HG03378 (cell line): ENCODE data around the gene CD96.
"Not testable (repeated sequence)": the region's sequence is repeated elsewhere in the genome, so short reads cannot be mapped to it uniquely, and the experiment has no call there.

Experiments used
- ATAC-seq: cut with Tn5 transposase; IDR thresholded peaks from one replicate; pipeline ENCODE4 v1.9.1; 2021; ENCODE audit warnings: mild to moderate bottlenecking, moderate library complexity; ENCODE audit not compliant: unreplicated experiment

The CD96 gene

GRCh38 chr3:111541911-111542483, at the start of gene CD96:
CD96 (plus strand) TSS chr3:111542197; CDS start chr3:111542249, 52 bp downstream.
- ATAC-seq: peak; percentile 37

GRCh38 chr3:111493276-111493675, 48.7 kb upstream of the CD96 start:
- ATAC-seq: no peak

GRCh38 chr3:111496894-111497559, 45.0 kb upstream of the CD96 start:
- ATAC-seq: no peak

GRCh38 chr3:111498022-111498421, 44.0 kb upstream of the CD96 start:
- no peak for ATAC-seq

- peak; percentile 90 for ATAC-seq
Observed at GRCh38 chr3:111506435-111506834, 35.6 kb upstream of the CD96 start.

GRCh38 chr3:111509308-111509707, 32.7 kb upstream of the CD96 start:
- no peak for ATAC-seq

GRCh38 chr3:111517801-111518200, 24.2 kb upstream of the CD96 start:
- ATAC-seq: no peak

GRCh38 chr3:111519178-111519855, 22.7 kb upstream of the CD96 start:
- no peak for ATAC-seq

GRCh38 chr3:111521891-111522290, 20.1 kb upstream of the CD96 start:
- no peak for ATAC-seq

- not testable (repeated sequence) for ATAC-seq
Observed at GRCh38 chr3:111524486-111524885, 17.5 kb upstream of the CD96 start.

- no peak for ATAC-seq
Observed at GRCh38 chr3:111531446-111531845, 10.6 kb upstream of the CD96 start.

GRCh38 chr3:111534701-111535100, 7.3 kb upstream of the CD96 start:
- ATAC-seq: no peak

- ATAC-seq: no peak
Observed at GRCh38 chr3:111538111-111538510, 3.9 kb upstream of the CD96 start.

- ATAC-seq: peak; percentile 44
Observed at GRCh38 chr3:111538681-111539083, 3.3 kb upstream of the CD96 start.

- peak; percentile 65 for ATAC-seq
Observed at GRCh38 chr3:111539351-111540331, 2.4 kb upstream of the CD96 start.

- no peak for ATAC-seq
Observed at GRCh38 chr3:111541391-111541790, 606 bp upstream of the CD96 start.

GRCh38 chr3:111542611-111543300, 759 bp downstream of the CD96 start:
- ATAC-seq: no peak

- ATAC-seq: no peak
Observed at GRCh38 chr3:111545349-111545748, 3.4 kb downstream of the CD96 start.

GRCh38 chr3:111547631-111548030, 5.6 kb downstream of the CD96 start:
- peak; percentile 83 for ATAC-seq

GRCh38 chr3:111548092-111548491, 6.1 kb downstream of the CD96 start:
- peak; percentile 62 for ATAC-seq
